MM.1S (cell line): Measurements from ENCODE around the gene ELMO1.

Source experiments
- EZH2 ChIP-seq: fragments of 300-600 bp; sonication (generic); optimal IDR thresholded peaks from 2 replicates; pipeline ENCODE3; 2017; ENCODE audit warnings: low read depth, mild to moderate bottlenecking, antibody characterized with exemption, low read length, mixed read lengths
- EZH2phosphoT487 ChIP-seq: fragments of 300-600 bp; sonication (generic); IDR thresholded peaks from 2 replicates; pipeline ENCODE4 v1.6.1; 2018; ENCODE audit warnings: antibody characterized with exemption, low read length
- TF ChIP-seq, protein P1 (sequence below): fragments of 300-600 bp; sonication (generic); IDR thresholded peaks from 2 replicates; pipeline ENCODE4 v1.5.1; 2016; ENCODE audit warnings: antibody characterized with exemption, low read length, mixed read lengths

DNA sequence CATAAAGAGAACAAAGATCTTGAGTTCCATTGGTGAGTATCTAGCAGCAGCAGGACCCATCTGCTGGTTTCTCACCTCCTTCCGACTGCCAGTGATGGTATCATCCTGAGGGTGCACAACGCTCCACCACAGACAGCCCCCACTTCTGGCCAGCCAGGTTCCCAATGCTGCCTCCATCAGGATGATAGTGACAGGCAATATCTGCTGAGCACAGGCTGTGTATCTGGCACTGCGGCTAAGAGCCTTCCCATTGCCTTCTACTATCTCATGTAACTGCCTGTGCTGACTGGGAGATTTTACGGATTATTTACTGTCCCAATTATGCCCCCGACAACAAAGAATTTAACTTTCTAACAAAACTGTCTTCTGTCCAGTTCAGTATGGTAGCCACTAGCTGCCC lies 372.0 kb downstream of the ELMO1 start:
- TF ChIP-seq, protein P1, sequence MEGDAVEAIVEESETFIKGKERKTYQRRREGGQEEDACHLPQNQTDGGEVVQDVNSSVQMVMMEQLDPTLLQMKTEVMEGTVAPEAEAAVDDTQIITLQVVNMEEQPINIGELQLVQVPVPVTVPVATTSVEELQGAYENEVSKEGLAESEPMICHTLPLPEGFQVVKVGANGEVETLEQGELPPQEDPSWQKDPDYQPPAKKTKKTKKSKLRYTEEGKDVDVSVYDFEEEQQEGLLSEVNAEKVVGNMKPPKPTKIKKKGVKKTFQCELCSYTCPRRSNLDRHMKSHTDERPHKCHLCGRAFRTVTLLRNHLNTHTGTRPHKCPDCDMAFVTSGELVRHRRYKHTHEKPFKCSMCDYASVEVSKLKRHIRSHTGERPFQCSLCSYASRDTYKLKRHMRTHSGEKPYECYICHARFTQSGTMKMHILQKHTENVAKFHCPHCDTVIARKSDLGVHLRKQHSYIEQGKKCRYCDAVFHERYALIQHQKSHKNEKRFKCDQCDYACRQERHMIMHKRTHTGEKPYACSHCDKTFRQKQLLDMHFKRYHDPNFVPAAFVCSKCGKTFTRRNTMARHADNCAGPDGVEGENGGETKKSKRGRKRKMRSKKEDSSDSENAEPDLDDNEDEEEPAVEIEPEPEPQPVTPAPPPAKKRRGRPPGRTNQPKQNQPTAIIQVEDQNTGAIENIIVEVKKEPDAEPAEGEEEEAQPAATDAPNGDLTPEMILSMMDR = no peak
- no peak for TF ChIP-seq EZH2phosphoT487
- no peak for TF ChIP-seq EZH2
